ENCODE measurements around the gene CNKSR3.

The CNKSR3 gene

DNA sequence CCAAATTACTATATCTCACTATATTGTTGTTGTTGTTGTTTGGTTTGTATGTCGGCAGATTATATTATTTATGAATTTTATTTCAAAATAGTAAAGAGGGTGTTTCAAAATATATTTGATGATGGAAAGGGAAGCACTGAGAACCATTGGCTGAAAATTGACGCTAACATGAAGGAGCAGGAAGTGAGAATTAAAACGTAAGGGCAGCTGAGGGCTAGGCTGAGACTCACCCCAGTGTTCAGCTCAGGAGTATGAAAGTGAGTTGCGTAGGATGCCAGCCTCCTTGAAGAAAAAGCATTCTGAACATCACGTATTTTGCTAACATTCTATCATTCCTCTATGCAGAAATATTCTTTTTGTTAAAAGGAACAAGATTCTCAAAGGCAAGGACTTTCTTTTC, 143.1 kb downstream of the CNKSR3 start:
- H3K27ac ChIP-seq (ENCODE audit: low read length), result no peak overlapping the region
- no peaks in the 10 kb centered on the region for H3K79me2 ChIP-seq (ENCODE audit: low read length)

GRCh38 chr6:154363821-154364220, 146.7 kb downstream of the CNKSR3 start:
- peaks cover 67% of the 10 kb centered on the region for H3K27me3 ChIP-seq (ENCODE audit: low read depth, low read length)
- H4K20me1 ChIP-seq (ENCODE audit: insufficient read depth, low read length), result no peaks in the 10 kb centered on the region
- H3K4me3 ChIP-seq (ENCODE audit: low read length), result no peak overlapping the region
- H3K9me3 ChIP-seq (ENCODE audit: insufficient read depth, low read length), result no peaks in the 10 kb centered on the region
- no peak overlapping the region for H2AFZ ChIP-seq (ENCODE audit: low read depth, low read length)
- TF ChIP-seq EZH2phosphoT487 (IDR thresholded peaks at IDR 0.05; ENCODE audit: low read depth), result no peak
- peaks cover 3% of the 10 kb centered on the region for H3K4me1 ChIP-seq (ENCODE audit: low read length)
- no peak overlapping the region for H3K4me2 ChIP-seq (ENCODE audit: low read length)
- H3K9ac ChIP-seq (ENCODE audit: low read length), result no peak overlapping the region
- H3K27ac ChIP-seq (ENCODE audit: low read length), result no peak overlapping the region
- no peaks in the 10 kb centered on the region for H3K79me2 ChIP-seq (ENCODE audit: low read length)
- H3K36me3 ChIP-seq (replicated peaks; ENCODE audit: low read depth, low read length), result no peaks in the 10 kb centered on the region

More for the DNA sequence above, 143.1 kb downstream of the CNKSR3 start:
- no peak overlapping the region for H2AFZ ChIP-seq (ENCODE audit: low read depth, low read length)
- H3K4me2 ChIP-seq (ENCODE audit: low read length), result no peak overlapping the region
- no peak for TF ChIP-seq EZH2phosphoT487 (IDR thresholded peaks at IDR 0.05; ENCODE audit: low read depth)
- no peak for TF ChIP-seq CTCF (IDR thresholded peaks at IDR 0.05; ENCODE audit: low read depth, low read length)
- H3K36me3 ChIP-seq (replicated peaks; ENCODE audit: low read depth, low read length), result no peaks in the 10 kb centered on the region
- H3K9ac ChIP-seq (ENCODE audit: low read length), result no peak overlapping the region
- peaks cover 53% of the 10 kb centered on the region for H3K27me3 ChIP-seq (ENCODE audit: low read depth, low read length)
- no peaks in the 10 kb centered on the region for H3K9me3 ChIP-seq (ENCODE audit: insufficient read depth, low read length)
- peaks cover 2% of the 10 kb centered on the region; the same call in 1 of the 2 replicates for H3K4me1 ChIP-seq (ENCODE audit: low read length)
- H4K20me1 ChIP-seq (ENCODE audit: insufficient read depth, low read length), result no peaks in the 10 kb centered on the region
- H3K4me3 ChIP-seq (ENCODE audit: low read length), result no peak overlapping the region

DNA sequence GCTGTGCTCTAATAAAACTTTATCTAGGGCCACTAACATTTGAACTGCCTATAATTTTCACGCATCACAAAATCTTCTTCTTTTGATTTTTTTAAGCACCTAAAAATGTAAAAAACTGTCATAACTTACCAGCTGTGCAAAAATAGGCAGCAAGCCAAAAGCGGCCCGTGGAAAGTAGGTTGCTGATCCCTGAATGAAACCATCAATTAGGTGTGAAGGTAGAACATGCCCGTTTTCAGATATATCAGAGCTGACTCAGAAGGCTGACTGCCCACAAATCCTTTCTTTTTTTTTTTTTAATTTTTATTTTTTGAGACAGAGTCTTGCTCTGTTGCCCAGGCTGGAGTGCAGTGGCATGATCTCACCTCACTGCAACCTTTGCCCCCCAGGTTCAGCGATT, 149.0 kb downstream of the CNKSR3 start:
- no peak overlapping the region for H3K4me2 ChIP-seq (ENCODE audit: low read length)
- H2AFZ ChIP-seq (ENCODE audit: low read depth, low read length), result no peak overlapping the region
- no peak overlapping the region for H3K9ac ChIP-seq (ENCODE audit: low read length)
- no peaks in the 10 kb centered on the region; the same call in 1 of the 2 replicates for H4K20me1 ChIP-seq (ENCODE audit: insufficient read depth, low read length)
- H3K4me3 ChIP-seq (ENCODE audit: low read length), result no peak overlapping the region
- no peaks in the 10 kb centered on the region for H3K9me3 ChIP-seq (ENCODE audit: insufficient read depth, low read length)
- H3K27me3 ChIP-seq (ENCODE audit: low read depth, low read length), result peaks cover 67% of the 10 kb centered on the region
- no peaks in the 10 kb centered on the region for H3K79me2 ChIP-seq (ENCODE audit: low read length)
- H3K27ac ChIP-seq (ENCODE audit: low read length), result no peak overlapping the region
- no peaks in the 10 kb centered on the region for H3K36me3 ChIP-seq (replicated peaks; ENCODE audit: low read depth, low read length)
- H3K4me1 ChIP-seq (ENCODE audit: low read length), result peaks cover 18% of the 10 kb centered on the region
- TF ChIP-seq CTCF (IDR thresholded peaks at IDR 0.05; ENCODE audit: low read depth, low read length) (no peak), EZH2phosphoT487 (IDR thresholded peaks at IDR 0.05; ENCODE audit: low read depth) (no peak)

DNA sequence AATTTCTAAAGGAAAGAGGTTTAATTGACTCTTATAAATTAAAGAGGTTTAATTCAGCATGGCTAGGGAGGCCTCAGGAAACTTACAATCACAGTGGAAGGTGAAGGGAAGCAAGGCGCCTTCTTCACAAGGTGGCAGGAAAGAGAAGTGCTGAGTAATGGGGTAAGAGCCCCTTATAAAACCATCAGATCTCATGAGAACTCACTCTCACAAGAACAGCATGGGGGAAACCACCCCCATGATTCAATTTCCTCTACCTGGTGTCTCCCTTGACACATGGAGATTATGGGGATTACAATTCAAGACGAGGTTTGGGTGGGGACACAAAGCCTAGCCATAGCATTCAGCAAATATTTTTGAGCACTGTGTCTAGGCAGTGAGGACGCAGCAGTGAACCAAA, 150.0 kb downstream of the CNKSR3 start:
- no peak overlapping the region for H3K9ac ChIP-seq (ENCODE audit: low read length)
- H2AFZ ChIP-seq (ENCODE audit: low read depth, low read length), result no peak overlapping the region
- H3K4me2 ChIP-seq (ENCODE audit: low read length), result no peak overlapping the region
- H4K20me1 ChIP-seq (ENCODE audit: insufficient read depth, low read length), result no peaks in the 10 kb centered on the region; the same call in 1 of the 2 replicates
- H3K27ac ChIP-seq (ENCODE audit: low read length), result no peak overlapping the region
- peaks cover 68% of the 10 kb centered on the region for H3K27me3 ChIP-seq (ENCODE audit: low read depth, low read length)
- no peaks in the 10 kb centered on the region for H3K9me3 ChIP-seq (ENCODE audit: insufficient read depth, low read length)
- H3K4me3 ChIP-seq (ENCODE audit: low read length), result no peak overlapping the region
- TF ChIP-seq CTCF (IDR thresholded peaks at IDR 0.05; ENCODE audit: low read depth, low read length) (no peak), EZH2phosphoT487 (IDR thresholded peaks at IDR 0.05; ENCODE audit: low read depth) (no peak)
- peaks cover 28% of the 10 kb centered on the region for H3K4me1 ChIP-seq (ENCODE audit: low read length)
- H3K79me2 ChIP-seq (ENCODE audit: low read length), result no peaks in the 10 kb centered on the region
- H3K36me3 ChIP-seq (replicated peaks; ENCODE audit: low read depth, low read length), result no peaks in the 10 kb centered on the region

Measured in OCI-LY3 (cell line).